Osteocyte (in vitro differentiated cells): Measurements from ENCODE around the gene ZBTB9. TPM values are rescaled to one million over a fixed set of nuclear protein-coding genes. Genes with fewer than 3 reads are reported as not detected.

ENCODE experiments used
- DNase-seq: peaks from one replicate; pipeline ENCODE4 v3.0.0; 2021; ENCODE audit warnings: mixed read lengths; ENCODE audit not compliant: unreplicated experiment; ENCODE audit errors: extremely low spot score
- H3K27ac Mint-ChIP-seq: one replicate; pipeline ENCODE4 v1.8.0; 2021; ENCODE audit warnings: mild to moderate bottlenecking, mixed read lengths; ENCODE audit not compliant: unreplicated experiment
- H3K27me3 Mint-ChIP-seq: one replicate; pipeline ENCODE4 v1.8.0; 2021; ENCODE audit warnings: mixed read lengths; ENCODE audit not compliant: unreplicated experiment
- H3K36me3 Mint-ChIP-seq: one replicate; pipeline ENCODE4 v1.8.0; 2021; ENCODE audit warnings: mixed read lengths; ENCODE audit not compliant: unreplicated experiment
- H3K4me1 Mint-ChIP-seq: one replicate; pipeline ENCODE4 v1.8.0; 2021; ENCODE audit warnings: mixed read lengths; ENCODE audit not compliant: unreplicated experiment
- H3K4me3 Mint-ChIP-seq: one replicate; pipeline ENCODE4 v1.8.0; 2021; ENCODE audit warnings: mild to moderate bottlenecking, moderate library complexity, mixed read lengths; ENCODE audit not compliant: unreplicated experiment
- H3K9me3 Mint-ChIP-seq: one replicate; pipeline ENCODE4 v1.8.0; 2021; ENCODE audit warnings: mixed read lengths; ENCODE audit not compliant: unreplicated experiment
- CTCF ChIP-seq: fragments of 200-600 bp; sonication (generic); IDR thresholded peaks from 2 replicates; pipeline ENCODE4 v1.5.0; 2021; ENCODE audit warnings: antibody characterized with exemption, mild to moderate bottlenecking, moderate library complexity
- total RNA-seq: library from RNA; stranded (reverse); gene quantifications from 2 replicates; pipeline ENCODE4 v1.2.1, GENCODE V29; 2021

ZBTB9 gene
- total RNA-seq, 1 donor from 2014 or later: 7.0 TPM

GRCh38 chr6:33416386-33417127 lies 37.8 kb upstream of the ZBTB9 start:
- Mint-ChIP-seq H3K9me3 (no peaks in the 10 kb centered on the region), H3K36me3 (peaks cover 21% of the 10 kb centered on the region), H3K4me1 (peaks cover 66% of the 10 kb centered on the region), H3K27ac (peak overlapping the region; percentile 99), H3K4me3 (peak overlapping the region; percentile 98), H3K27me3 (no peaks in the 10 kb centered on the region)
- no peak for DNase-seq
- TF ChIP-seq CTCF: no peak

GRCh38 chr6:33417128-33417902 lies 37.1 kb upstream of the ZBTB9 start:
- DNase-seq: no peak
- Mint-ChIP-seq H3K4me3 (peak overlapping the region; percentile 98), H3K27me3 (no peaks in the 10 kb centered on the region), H3K27ac (peak overlapping the region; percentile 99), H3K9me3 (no peaks in the 10 kb centered on the region), H3K36me3 (peaks cover 20% of the 10 kb centered on the region), H3K4me1 (peaks cover 62% of the 10 kb centered on the region)
- TF ChIP-seq CTCF: no peak

- Mint-ChIP-seq H3K4me1 (peaks cover 59% of the 10 kb centered on the region), H3K36me3 (peaks cover 16% of the 10 kb centered on the region), H3K27ac (peak within 1 kb of the TSS; percentile 99), H3K9me3 (no peaks in the 10 kb centered on the region), H3K27me3 (no peaks in the 10 kb centered on the region), H3K4me3 (peak within 1 kb of the TSS; percentile 98)
- DNase-seq: peak; percentile 99
- TF ChIP-seq CTCF: peak; percentile 44
Observed at GRCh38 chr6:33417903-33418689, 36.3 kb upstream of the ZBTB9 start, which contains the start of gene CUTA. Gene CUTA (minus strand): TSS chr6:33418107. CDS start chr6:33418000, 107 bp downstream.

GRCh38 chr6:33418690-33419291 lies 35.6 kb upstream of the ZBTB9 start:
- Mint-ChIP-seq H3K27ac (peak overlapping the region; percentile 99), H3K36me3 (peaks cover 14% of the 10 kb centered on the region), H3K4me1 (peaks cover 61% of the 10 kb centered on the region), H3K9me3 (no peaks in the 10 kb centered on the region), H3K27me3 (no peaks in the 10 kb centered on the region), H3K4me3 (peak overlapping the region; percentile 98)
- no peak for DNase-seq
- TF ChIP-seq CTCF: no peak
